H1 (cell line): ENCODE data around the gene HNF4A. TPM values are rescaled to one million over a fixed set of nuclear protein-coding genes. Genes with fewer than 3 reads are reported as not detected.

Experiments used
- CTCF ChIA-PET: fragments of 300-600 bp; sonication (Branson Sonifier 250); formaldehyde crosslinking; loops from one replicate; lab custom pipeline; 2021; ENCODE audit not compliant: partially characterized antibody; lab: Charles Lee
- POLR2A ChIA-PET: fragments of 300-600 bp; sonication (Branson Sonifier 250); formaldehyde crosslinking; loops from one replicate; lab custom pipeline; 2021; ENCODE audit warnings: inconsistent platforms; ENCODE audit not compliant: partially characterized antibody; lab: Charles Lee
- DNase-seq, 2 experiments: peaks; one replicate each; pipeline versions ENCODE4 v3.0.0 to v3.0.0-alpha.2; 2010 to 2022; ENCODE audit warnings: low spot score in 2 of 2, low read depth in 1 of 2, mixed read lengths in 1 of 2
- FAIRE-seq: peaks from 2 replicates; lab custom pipeline; 2011; peaks lifted over from hg19 to GRCh38; lab: Jason Lieb, UNC
- H2AFZ ChIP-seq: 2 replicates; pipeline ENCODE4 v1.8.1; 2012; ENCODE audit warnings: low read length, inconsistent platforms
- H2AK5ac ChIP-seq: 2 replicates; pipeline ENCODE4 v1.6.1; 2013; ENCODE audit warnings: low read depth, low read length
- H2BK120ac ChIP-seq: replicated peaks from 2 replicates; pipeline ENCODE3; 2013; ENCODE audit warnings: low read depth, low read length, inconsistent platforms
- H2BK12ac ChIP-seq: 2 replicates; pipeline ENCODE4 v1.6.1; 2013; ENCODE audit warnings: low read depth, low read length
- H2BK15ac ChIP-seq: 2 replicates; pipeline ENCODE4 v1.6.1; 2013; ENCODE audit warnings: low read length
- H2BK20ac ChIP-seq: 2 replicates; pipeline ENCODE4 v1.6.1; 2013; ENCODE audit warnings: low read length
- H2BK5ac ChIP-seq: 2 replicates; pipeline ENCODE4 v1.6.1; 2013; ENCODE audit warnings: low read depth, low read length
- H3K14ac ChIP-seq: 2 replicates; pipeline ENCODE4 v1.6.1; 2013; ENCODE audit warnings: inconsistent platforms; ENCODE audit not compliant: insufficient read length
- H3K18ac ChIP-seq: 2 replicates; pipeline ENCODE4 v1.6.1; 2013; ENCODE audit warnings: low read length; ENCODE audit errors: extremely low read depth
- H3K23ac ChIP-seq: 2 replicates; pipeline ENCODE4 v1.6.1; 2013; ENCODE audit warnings: inconsistent platforms; ENCODE audit not compliant: insufficient read length
- H3K23me2 ChIP-seq: 2 replicates; pipeline ENCODE4 v1.6.1; 2013; ENCODE audit warnings: low read depth, low read length
- H3K27ac ChIP-seq: 2 replicates; pipeline ENCODE4 v1.6.1; 2011; ENCODE audit warnings: low read depth, low read length, inconsistent platforms
- H3K27me3 ChIP-seq, 4 experiments: replicated peaks in 1 of 4; 1 replicate in 1 of 4; 2 replicates in 3 of 4; pipeline versions ENCODE4 v1.6.1 to v1.8.1; 2011 to 2013; ENCODE audit warnings: low read length in 3 of 4, mild to moderate bottlenecking in 3 of 4, inconsistent platforms in 2 of 4, mixed read lengths in 2 of 4, moderate library complexity in 1 of 4; ENCODE audit not compliant: control insufficient read depth in 3 of 4, insufficient read depth in 3 of 4; ENCODE audit errors: extremely low read depth in 1 of 4
- H3K36me3 ChIP-seq, 4 experiments: 2 replicates each; pipeline versions ENCODE4 v1.6.1 to v1.8.1; 2011 to 2013; ENCODE audit warnings: mild to moderate bottlenecking in 4 of 4, low read length in 3 of 4, moderate library complexity in 2 of 4, control low read depth in 1 of 4, inconsistent platforms in 1 of 4; ENCODE audit not compliant: insufficient read depth in 4 of 4, control insufficient read depth in 2 of 4
- H3K4ac ChIP-seq: replicated peaks from 2 replicates; pipeline ENCODE3; 2013; ENCODE audit warnings: low read length, low read depth, mixed read lengths, inconsistent platforms; ENCODE audit not compliant: insufficient read length
- H3K4me1 ChIP-seq, 4 experiments: replicated peaks in 1 of 4; 1 replicate in 1 of 4; 2 replicates in 3 of 4; pipeline versions ENCODE4 v1.6.1 to v1.8.1; 2011 to 2013; ENCODE audit warnings: low read length in 3 of 4, inconsistent platforms in 2 of 4, mixed read lengths in 1 of 4; ENCODE audit not compliant: insufficient read depth in 4 of 4, control insufficient read depth in 3 of 4
- H3K4me2 ChIP-seq, 2 experiments: 2 replicates each; pipeline versions ENCODE4 v1.6.1 to v1.8.1; 2011 to 2013; ENCODE audit warnings: low read depth in 2 of 2, low read length in 2 of 2, control low read depth in 1 of 2, inconsistent platforms in 1 of 2, mild to moderate bottlenecking in 1 of 2; ENCODE audit not compliant: insufficient read depth in 1 of 2
- H3K4me3 ChIP-seq, 4 experiments: fragments of 200-600, 300-600 bp in 1 of 4; sonication (generic), shearing (Covaris generic), sonication (Bioruptor Twin) in 1 of 4; 2 replicates each; pipeline versions ENCODE4 v1.5.1 to v1.8.1; 2011 to 2016; ENCODE audit warnings: low read length in 4 of 4, low read depth in 3 of 4, control low read depth in 2 of 4, inconsistent platforms in 2 of 4, mild to moderate bottlenecking in 2 of 4, mixed read lengths in 1 of 4, moderate library complexity in 1 of 4; ENCODE audit not compliant: insufficient read depth in 2 of 4; ENCODE audit errors: extremely low read depth in 1 of 4
- H3K56ac ChIP-seq: replicated peaks from 2 replicates; pipeline ENCODE3; 2013; ENCODE audit warnings: low read depth, mild to moderate bottlenecking, mixed read lengths, low read length, inconsistent platforms; ENCODE audit not compliant: insufficient read length
- H3K79me1 ChIP-seq: 2 replicates; pipeline ENCODE4 v1.6.1; 2013; ENCODE audit warnings: low read depth, low read length, control low read depth
- H3K79me2 ChIP-seq, 2 experiments: 2 replicates each; pipeline versions ENCODE4 v1.6.1 to v1.8.1; 2012 to 2013; ENCODE audit warnings: low read length in 2 of 2, mild to moderate bottlenecking in 2 of 2, inconsistent platforms in 1 of 2; ENCODE audit not compliant: insufficient read depth in 2 of 2, control insufficient read depth in 1 of 2
- H3K9ac ChIP-seq, 4 experiments: replicated peaks in 1 of 4; 1 replicate in 1 of 4; 2 replicates in 3 of 4; pipeline versions ENCODE4 v1.6.1 to v1.8.1; 2011 to 2013; ENCODE audit warnings: low read depth in 3 of 4, low read length in 3 of 4, control low read depth in 2 of 4, mild to moderate bottlenecking in 2 of 4, moderate library complexity in 2 of 4, inconsistent platforms in 1 of 4; ENCODE audit errors: extremely low read depth in 1 of 4
- H3K9me3 ChIP-seq, 2 experiments: 2 replicates each; pipeline versions ENCODE4 v1.6.1 to v1.8.1; 2012 to 2013; ENCODE audit warnings: mild to moderate bottlenecking in 2 of 2, moderate library complexity in 2 of 2, control low read depth in 1 of 2, inconsistent platforms in 1 of 2, low read depth in 1 of 2, low read length in 1 of 2, mixed read lengths in 1 of 2; ENCODE audit not compliant: insufficient read depth in 2 of 2
- H4K20me1 ChIP-seq, 2 experiments: replicated peaks in 1 of 2; 2 replicates each; pipeline versions ENCODE3 to v1.8.1; 2011 to 2013; ENCODE audit warnings: inconsistent platforms in 2 of 2, low read length in 2 of 2, mild to moderate bottlenecking in 1 of 2; ENCODE audit not compliant: insufficient read depth in 2 of 2, control insufficient read depth in 1 of 2
- H4K5ac ChIP-seq: 2 replicates; pipeline ENCODE4 v1.6.1; 2013; ENCODE audit warnings: low read length, low read depth, mixed read lengths, inconsistent platforms; ENCODE audit not compliant: insufficient read length
- H4K8ac ChIP-seq: 2 replicates; pipeline ENCODE4 v1.8.0; 2013; ENCODE audit warnings: mild to moderate bottlenecking, moderate library complexity, low read length, inconsistent platforms; ENCODE audit not compliant: insufficient read depth; ENCODE audit errors: extremely low read depth
- H4K91ac ChIP-seq: replicated peaks from 2 replicates; pipeline ENCODE3; 2013; ENCODE audit warnings: low read length, mixed read lengths, inconsistent platforms; ENCODE audit not compliant: insufficient read length
- CBX8 ChIP-seq: fragments of 300-800, 300-1000 bp; sonication (generic); IDR thresholded peaks from 2 replicates; pipeline ENCODE4 v1.7.1; 2016; ENCODE audit warnings: low read depth, low read length, borderline replicate concordance
- KDM1A ChIP-seq: fragments of 200-600, 300-600 bp; sonication (generic); IDR thresholded peaks from 2 replicates; pipeline ENCODE4 v1.7.1; 2016; ENCODE audit warnings: mild to moderate bottlenecking, low read length, borderline replicate concordance
- WGBS, 2 experiments: shearing (Covaris generic) in 1 of 2; methylation state at CpG; one replicate each; pipeline versions ENCODE4 v1.1.6 to v1.1.7; 2013 to 2015; ENCODE audit warnings: low lambda C conversion rate in 2 of 2, mixed read lengths in 2 of 2, inconsistent platforms in 1 of 2, low coverage in 1 of 2, missing lambda C conversion rate in 1 of 2; ENCODE audit not compliant: insufficient replicate concordance in 2 of 2, insufficient coverage in 1 of 2, insufficient read length in 1 of 2; ENCODE audit errors: extremely low coverage in 1 of 2, missing lambda C conversion rate in 1 of 2; 5-methylcytosine and 5-hydroxymethylcytosine counted together
- polyA plus RNA-seq, 7 experiments: library from polyadenylated mRNA; depleted of rRNA in 3 of 7; stranded (reverse) in 5 of 7; unstranded in 2 of 7; fragments of >200 nt in 5 of 7; fragments of 200-250 nt in 2 of 7; gene quantifications; 1 replicate in 5 of 7; 2 replicates in 1 of 7; 4 replicates in 1 of 7; pipeline versions ENCODE4 v1.2.1 to v1.2.3, GENCODE V29; 2011 to 2013; ENCODE audit warnings: missing spikeins in 2 of 7, mixed read lengths in 2 of 7
- total RNA-seq: library from RNA; stranded (reverse); fragmentation: NEBNext Ultra II Directional; extraction: Animal tissue kit (Norgen Biotek cat#: 25700); gene quantifications from 2 replicates; pipeline ENCODE4 v1.2.1, GENCODE V29; 2021

Gene HNF4A
- total and polyA plus RNA-seq, 2 of the 8 experiments (the other 6 are each of a cell fraction or from before 2014, with no cell fraction given), result 0.03 TPM; not detected in 1

- no peak overlapping the region for H3K23ac ChIP-seq
- DNase-seq (no peak), FAIRE-seq (no peak)
- H3K4me2 ChIP-seq, result no peak overlapping the region
- peaks cover 2% of the 10 kb centered on the region; the same call in 1 of the 2 replicates for H3K23me2 ChIP-seq
- no peaks in the 10 kb centered on the region for H3K79me1 ChIP-seq
- ChIA-PET CTCF (interaction anchor here (1.0 to 3.5 kb wide), 7 partner anchors 11 to 180 kb away, joined by 3 to 21 read pairs (median 5); no protein-coding TSS in a partner anchor), POLR2A (no interaction called here)
- no peak overlapping the region for H2AFZ ChIP-seq
- no peaks in the 10 kb centered on the region for H3K27me3 ChIP-seq
- H3K4me3 ChIP-seq, result no peak overlapping the region
- no peak overlapping the region for H4K91ac ChIP-seq
- peak overlapping the region; percentile 37; the same call in 1 of the 2 replicates for H4K8ac ChIP-seq
- no peaks in the 10 kb centered on the region for H3K36me3 ChIP-seq
- H3K9me3 ChIP-seq, result no peaks in the 10 kb centered on the region
- H3K4me1 ChIP-seq, result no peaks in the 10 kb centered on the region
- no peak overlapping the region for H3K27ac ChIP-seq
- H2BK12ac ChIP-seq, result no peak overlapping the region
- H4K20me1 ChIP-seq, result no peaks in the 10 kb centered on the region
- H2BK5ac ChIP-seq, result no peak overlapping the region
- no peak overlapping the region for H2BK15ac ChIP-seq
- H4K5ac ChIP-seq, result no peak overlapping the region
- no peaks in the 10 kb centered on the region for H3K79me2 ChIP-seq
- no peak overlapping the region for H3K56ac ChIP-seq
- TF ChIP-seq CBX8, result no peak
- peak; percentile 26; the same call in 1 of the 2 replicates for TF ChIP-seq KDM1A
- no peak overlapping the region for H2AK5ac ChIP-seq
- no peak overlapping the region for H3K18ac ChIP-seq
- no peak overlapping the region for H3K4ac ChIP-seq
- WGBS, 2 experiments, result 86% methylated on average over 11 of the region's 11 CpGs; no CpG with 5 or more reads in 1 of the 2 experiments
- no peak overlapping the region for H2BK20ac ChIP-seq
- H3K9ac ChIP-seq, result no peak overlapping the region
- H3K14ac ChIP-seq, result no peak overlapping the region
- no peak overlapping the region for H2BK120ac ChIP-seq
These were observed 40.2 kb downstream of the HNF4A start for GRCh38 chr20:44395461-44396340.
